ENCODE results near the gene IFI6. TPM values are rescaled to one million over a fixed set of nuclear protein-coding genes. Genes with fewer than 3 reads are reported as not detected.

Gene IFI6
- total RNA-seq, 1 experiment from 2014 or later, result 14.8 TPM

DNA sequence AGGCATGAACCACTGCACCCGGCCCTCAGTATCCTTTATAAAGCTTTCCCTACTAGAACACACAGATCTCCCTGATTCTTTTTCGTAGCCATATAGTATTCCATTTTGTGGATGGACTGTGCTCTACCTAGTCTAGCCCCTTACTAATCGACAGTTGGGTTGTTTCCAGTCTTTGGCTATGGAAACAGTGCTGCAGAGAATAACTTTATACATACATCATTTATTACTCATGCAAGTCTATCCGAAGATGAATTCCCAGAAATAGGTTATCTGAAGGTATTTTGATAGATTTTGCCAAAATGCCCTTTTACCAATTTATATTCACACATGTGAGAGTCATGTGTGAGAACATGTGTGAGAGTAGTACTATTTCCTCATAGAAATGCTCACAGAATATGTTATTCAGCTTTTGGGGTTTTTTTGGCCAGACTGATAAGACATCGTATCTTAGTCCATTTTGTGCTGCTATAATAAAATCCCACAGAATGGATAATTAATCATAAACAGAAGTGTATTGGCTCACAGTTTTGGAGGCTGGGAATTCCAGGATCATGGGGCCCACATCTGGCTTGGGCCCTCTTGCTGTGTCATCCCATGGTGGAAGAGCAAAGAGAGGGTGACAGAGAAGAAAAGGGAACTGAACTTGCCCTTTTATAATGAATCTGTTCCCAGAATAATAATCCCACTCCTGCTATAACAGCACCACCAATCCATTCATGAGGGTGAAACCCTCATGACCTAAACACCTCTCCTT, 19.7 kb downstream of the IFI6 start:
- no peak overlapping the region for H3K9ac ChIP-seq (ENCODE audit: low read length)
- no TSS peak for BruUV-seq (replicated peaks)
- peaks cover 19 to 55% of the 10 kb centered on the region in 2 experiments for H3K4me1 ChIP-seq (ENCODE audit: control insufficient read depth in 1 of 2, insufficient read depth in 2 of 2, low read length in 2 of 2)
- ChIA-PET CTCF (no interaction called here), RAD21 (ENCODE audit: low non-redundant PET in 1 of 2, low total read pairs in 2 of 2, uncharacterized antibody in 2 of 2, unreplicated experiment in 2 of 2) (no interaction called here), POLR2A (no interaction called here)
- no peaks in the 10 kb centered on the region for H3K79me2 ChIP-seq (ENCODE audit: insufficient read depth, low read length)
- TF ChIP-seq JUND (IDR thresholded peaks at IDR 0.05), result no peak
- 0 out of 2 replicates have a peak, but pooled peaks have one; percentile 12 for TF ChIP-seq SP1 (IDR thresholded peaks at IDR 0.05; ENCODE audit: low read depth)
- H3K4me3 ChIP-seq (replicated peaks in 1 of 2; ENCODE audit: low read depth in 1 of 2, low read length in 2 of 2), result no peak overlapping the region
- no peaks in the 10 kb centered on the region for H4K20me1 ChIP-seq (ENCODE audit: insufficient read depth)
- DNase-seq (ENCODE audit: low read depth, low spot score) (no peak), ATAC-seq (no peak)
- intact Hi-C loops (cut with micrococcal nuclease), result no loop called here
- H3K27ac ChIP-seq (ENCODE audit: low read depth, low read length), result no peak overlapping the region
- H3K36me3 ChIP-seq (ENCODE audit: control insufficient read depth in 1 of 2, insufficient read depth in 2 of 2, low read length in 2 of 2), result no peaks in the 10 kb centered on the region
- H2AFZ ChIP-seq (ENCODE audit: low read depth, low read length, poor library complexity, severe bottlenecking), result peak overlapping the region; percentile 69
- H3K27me3 ChIP-seq (ENCODE audit: insufficient read depth, low read length), result no peaks in the 10 kb centered on the region
- no peaks in the 10 kb centered on the region for H3K9me2 ChIP-seq (ENCODE audit: insufficient read depth)
- no peak overlapping the region for H3K4me2 ChIP-seq (ENCODE audit: low read length)
- no peaks in the 10 kb centered on the region for H3K9me3 ChIP-seq (ENCODE audit: control insufficient read depth in 1 of 2, insufficient read depth in 1 of 2, low read depth in 1 of 2, low read length in 2 of 2)

DNA sequence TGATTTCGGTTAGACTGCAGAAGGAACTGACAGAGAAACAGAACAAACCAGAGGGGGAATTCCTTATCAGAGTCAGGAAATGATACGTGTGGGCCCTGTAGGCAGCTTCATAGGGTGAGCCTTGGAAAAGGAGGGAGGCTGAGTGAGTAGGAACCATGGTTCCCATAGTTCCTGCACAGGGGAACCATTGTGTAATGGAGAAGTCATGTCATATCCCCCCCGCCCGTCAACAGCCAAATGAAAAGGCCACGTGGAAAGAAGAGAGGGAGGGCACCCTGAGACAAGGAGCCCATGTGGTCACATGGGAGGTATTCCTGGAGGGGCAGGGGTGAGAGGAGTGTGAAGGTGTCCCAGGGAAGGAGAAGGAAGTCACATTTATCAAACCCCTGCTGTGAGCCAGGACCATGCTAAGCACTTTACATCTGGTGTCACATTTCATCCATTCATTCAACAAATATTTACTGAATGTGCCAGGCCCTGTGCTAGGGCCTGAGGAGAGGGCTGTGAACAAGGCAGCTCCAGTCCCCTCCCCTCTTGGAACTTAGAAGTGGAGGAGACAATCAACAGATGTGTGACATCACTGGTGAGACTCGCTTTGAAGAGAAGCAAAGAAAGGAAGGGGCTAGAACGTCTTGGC, 21.3 kb downstream of the IFI6 start:
- ATAC-seq, result peak; percentile 93
- peak overlapping the region; percentile 47 for H3K9ac ChIP-seq (ENCODE audit: low read length)
- POLR2A ChIA-PET, result no interaction called here
- peak overlapping the region; percentile 61 for H3K27ac ChIP-seq (ENCODE audit: low read depth, low read length)
- no peaks in the 10 kb centered on the region for H3K9me3 ChIP-seq (ENCODE audit: control insufficient read depth in 1 of 2, insufficient read depth in 1 of 2, low read depth in 1 of 2, low read length in 2 of 2)
- H3K36me3 ChIP-seq (ENCODE audit: control insufficient read depth in 1 of 2, insufficient read depth in 2 of 2, low read length in 2 of 2), result no peaks in the 10 kb centered on the region
- no peaks in the 10 kb centered on the region for H3K9me2 ChIP-seq (ENCODE audit: insufficient read depth)
- CTCF ChIA-PET, result interaction anchor here (1.0 kb wide), 1 partner anchor 29 kb away, joined by 6 read pairs; no protein-coding TSS in a partner anchor
- intact Hi-C loops (cut with micrococcal nuclease), result no loop called here
- no peaks in the 10 kb centered on the region for H3K27me3 ChIP-seq (ENCODE audit: insufficient read depth, low read length)
- H2AFZ ChIP-seq (ENCODE audit: low read depth, low read length, poor library complexity, severe bottlenecking), result peak overlapping the region; percentile 90
- RAD21 ChIA-PET (ENCODE audit: low non-redundant PET in 1 of 2, low total read pairs in 2 of 2, uncharacterized antibody in 2 of 2, unreplicated experiment in 2 of 2), result no interaction called here
- peak; percentile 68 for DNase-seq (ENCODE audit: low read depth, low spot score)
- H3K4me2 ChIP-seq (ENCODE audit: low read length), result peak overlapping the region; percentile 64
- H3K4me1 ChIP-seq (ENCODE audit: control insufficient read depth in 1 of 2, insufficient read depth in 2 of 2, low read length in 2 of 2), result peaks cover 16 to 43% of the 10 kb centered on the region in 2 experiments
- no peaks in the 10 kb centered on the region for H4K20me1 ChIP-seq (ENCODE audit: insufficient read depth)
- H3K79me2 ChIP-seq (ENCODE audit: insufficient read depth, low read length), result no peaks in the 10 kb centered on the region
- BruUV-seq (replicated peaks), result no TSS peak
- H3K4me3 ChIP-seq (replicated peaks in 1 of 2; ENCODE audit: low read depth in 1 of 2, low read length in 2 of 2), result peak overlapping the region in 1 of 2 experiments; percentile 19; a peak in 1 of 4 replicates
- no peak for TF ChIP-seq ELF1 (IDR thresholded peaks at IDR 0.05; ENCODE audit: borderline replicate concordance, low read depth)
- TF ChIP-seq, protein P1, sequence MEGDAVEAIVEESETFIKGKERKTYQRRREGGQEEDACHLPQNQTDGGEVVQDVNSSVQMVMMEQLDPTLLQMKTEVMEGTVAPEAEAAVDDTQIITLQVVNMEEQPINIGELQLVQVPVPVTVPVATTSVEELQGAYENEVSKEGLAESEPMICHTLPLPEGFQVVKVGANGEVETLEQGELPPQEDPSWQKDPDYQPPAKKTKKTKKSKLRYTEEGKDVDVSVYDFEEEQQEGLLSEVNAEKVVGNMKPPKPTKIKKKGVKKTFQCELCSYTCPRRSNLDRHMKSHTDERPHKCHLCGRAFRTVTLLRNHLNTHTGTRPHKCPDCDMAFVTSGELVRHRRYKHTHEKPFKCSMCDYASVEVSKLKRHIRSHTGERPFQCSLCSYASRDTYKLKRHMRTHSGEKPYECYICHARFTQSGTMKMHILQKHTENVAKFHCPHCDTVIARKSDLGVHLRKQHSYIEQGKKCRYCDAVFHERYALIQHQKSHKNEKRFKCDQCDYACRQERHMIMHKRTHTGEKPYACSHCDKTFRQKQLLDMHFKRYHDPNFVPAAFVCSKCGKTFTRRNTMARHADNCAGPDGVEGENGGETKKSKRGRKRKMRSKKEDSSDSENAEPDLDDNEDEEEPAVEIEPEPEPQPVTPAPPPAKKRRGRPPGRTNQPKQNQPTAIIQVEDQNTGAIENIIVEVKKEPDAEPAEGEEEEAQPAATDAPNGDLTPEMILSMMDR (IDR thresholded peaks at IDR 0.05 in 2 of 3, conservative IDR thresholded peaks at IDR 0.05 in 1 of 3; ENCODE audit: borderline replicate concordance in 1 of 3, insufficient read depth in 1 of 3, low read depth in 2 of 3, low read length in 2 of 3), result no peak
- TF ChIP-seq CEBPB (IDR thresholded peaks at IDR 0.05; ENCODE audit: low read depth), result no peak
- no peak for TF ChIP-seq ZFX (IDR thresholded peaks at IDR 0.05)
- TF ChIP-seq YY1 (IDR thresholded peaks at IDR 0.05; ENCODE audit: extremely low read depth, insufficient replicate concordance, low read depth, low read length), result no peak
- TF ChIP-seq CBX3 (IDR thresholded peaks at IDR 0.05; ENCODE audit: low read depth), result peak; percentile 70; the same call in 1 of the 2 replicates
- TF ChIP-seq, protein P2, sequence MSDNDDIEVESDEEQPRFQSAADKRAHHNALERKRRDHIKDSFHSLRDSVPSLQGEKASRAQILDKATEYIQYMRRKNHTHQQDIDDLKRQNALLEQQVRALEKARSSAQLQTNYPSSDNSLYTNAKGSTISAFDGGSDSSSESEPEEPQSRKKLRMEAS (IDR thresholded peaks at IDR 0.05), result peak; percentile 93
- peak; percentile 27 for TF ChIP-seq TCF7L2 (IDR thresholded peaks at IDR 0.05; ENCODE audit: borderline replicate concordance, extremely low read depth, insufficient read depth, insufficient read length)
- TF ChIP-seq EZH2phosphoT487 (IDR thresholded peaks at IDR 0.05; ENCODE audit: borderline replicate concordance), result no peak
- TF ChIP-seq RAD21 (IDR thresholded peaks at IDR 0.05; ENCODE audit: low read depth), result no peak
- no peak for TF ChIP-seq POLR2A (IDR thresholded peaks at IDR 0.05; ENCODE audit: borderline replicate concordance, extremely low read depth, insufficient read depth, insufficient read length)
- peak; percentile 69 for TF ChIP-seq SP1 (IDR thresholded peaks at IDR 0.05; ENCODE audit: low read depth)
- no peak for TF ChIP-seq EGR1 (IDR thresholded peaks at IDR 0.05; ENCODE audit: low read depth)
- peak; percentile 68 for TF ChIP-seq FOSL1 (IDR thresholded peaks at IDR 0.05; ENCODE audit: low read depth)
- no peak for TF ChIP-seq EZH2 (IDR thresholded peaks at IDR 0.05)
- TF ChIP-seq SIN3A (IDR thresholded peaks at IDR 0.05; ENCODE audit: low read depth), result no peak
- TF ChIP-seq JUND (IDR thresholded peaks at IDR 0.05), result no peak; the same call in none of the 2 replicates

All from HCT116 (cell line).